SK-N-SH treated with all-trans-retinoic acid at 6 μM for 48 hours (cell line): ENCODE results near the gene PALLD.

Experiments
- ARNTL ChIP-seq: fragments of 450-650 bp; formaldehyde crosslinking; IDR thresholded peaks from 2 replicates; pipeline ENCODE4 v1.5.0; 2020; ENCODE audit warnings: low read depth, mild to moderate bottlenecking, moderate library complexity, borderline replicate concordance
- BACH2 ChIP-seq: fragments of 250-450 bp; sonication (Bioruptor Pico); IDR thresholded peaks from 2 replicates; pipeline ENCODE4 v1.9.0; 2021; ENCODE audit warnings: mild to moderate bottlenecking, borderline replicate concordance
- CSRNP3 ChIP-seq: fragments of 250-450 bp; sonication (Bioruptor Pico); IDR thresholded peaks from 2 replicates; pipeline ENCODE4 v1.5.1; 2021; ENCODE audit warnings: mild to moderate bottlenecking, moderate library complexity
- ESRRG ChIP-seq: fragments of 250-450 bp; sonication (Bioruptor Pico); IDR thresholded peaks from 2 replicates; pipeline ENCODE4 v1.6.1; 2021; ENCODE audit warnings: mild to moderate bottlenecking
- POU6F1 ChIP-seq: fragments of 250-450 bp; sonication (Bioruptor Pico); IDR thresholded peaks from 2 replicates; pipeline ENCODE4 v1.8.0; 2021; ENCODE audit warnings: low read depth, mild to moderate bottlenecking, moderate library complexity, borderline replicate concordance
- RARB ChIP-seq: fragments of 250-450 bp; sonication (Bioruptor Pico); IDR thresholded peaks from 2 replicates; pipeline ENCODE4 v1.8.0; 2021; ENCODE audit warnings: mild to moderate bottlenecking, moderate library complexity
- TCF4 ChIP-seq: fragments of 250-450 bp; sonication (Bioruptor Pico); IDR thresholded peaks from 2 replicates; pipeline ENCODE4 v1.8.0; 2021; ENCODE audit warnings: mild to moderate bottlenecking, moderate library complexity, borderline replicate concordance
- TSHZ2 ChIP-seq: fragments of 250-450 bp; sonication (Bioruptor Pico); IDR thresholded peaks from 2 replicates; pipeline ENCODE4 v1.5.0; 2020; ENCODE audit warnings: mild to moderate bottlenecking, moderate library complexity
- ZC3H10 ChIP-seq: fragments of 250-450 bp; sonication (Bioruptor Pico); IDR thresholded peaks from 2 replicates; pipeline ENCODE4 v1.5.1; 2021; ENCODE audit warnings: mild to moderate bottlenecking, moderate library complexity
- ZFP3 ChIP-seq: fragments of 250-450 bp; sonication (Bioruptor Pico); IDR thresholded peaks from 2 replicates; pipeline ENCODE4 v1.5.0; 2020; ENCODE audit warnings: mild to moderate bottlenecking, moderate library complexity
- ZNF70 ChIP-seq: fragments of 450-650 bp; formaldehyde crosslinking; IDR thresholded peaks from 2 replicates; pipeline ENCODE4 v1.5.0; 2020; ENCODE audit warnings: mild to moderate bottlenecking, moderate library complexity
- ZNF8 ChIP-seq: fragments of 450-650 bp; formaldehyde crosslinking; IDR thresholded peaks from 2 replicates; pipeline ENCODE4 v1.5.0; 2020; ENCODE audit warnings: mild to moderate bottlenecking, moderate library complexity
- TF ChIP-seq, protein P1 (sequence below): fragments of 250-450 bp; sonication (Bioruptor Pico); IDR thresholded peaks from 2 replicates; pipeline ENCODE4 v1.8.0; 2020; ENCODE audit warnings: mild to moderate bottlenecking, moderate library complexity, borderline replicate concordance
- TF ChIP-seq, protein P2 (sequence below): fragments of 250-450 bp; sonication (Bioruptor Pico); IDR thresholded peaks from 2 replicates; pipeline ENCODE4 v1.5.1; 2020; ENCODE audit warnings: low read depth, mild to moderate bottlenecking, moderate library complexity

GRCh38 chr4:168825975-168826374 is 329.1 kb downstream of the PALLD start:
- TF ChIP-seq TSHZ2 (CRISPR knock-in tag), result no peak
- TF ChIP-seq ZNF70 (CRISPR knock-in tag), result no peak
- TF ChIP-seq ESRRG (CRISPR knock-in tag), result no peak
- TF ChIP-seq BACH2 (CRISPR knock-in tag), result no peak
- TF ChIP-seq ARNTL (CRISPR knock-in tag), result no peak
- TF ChIP-seq, protein P1, sequence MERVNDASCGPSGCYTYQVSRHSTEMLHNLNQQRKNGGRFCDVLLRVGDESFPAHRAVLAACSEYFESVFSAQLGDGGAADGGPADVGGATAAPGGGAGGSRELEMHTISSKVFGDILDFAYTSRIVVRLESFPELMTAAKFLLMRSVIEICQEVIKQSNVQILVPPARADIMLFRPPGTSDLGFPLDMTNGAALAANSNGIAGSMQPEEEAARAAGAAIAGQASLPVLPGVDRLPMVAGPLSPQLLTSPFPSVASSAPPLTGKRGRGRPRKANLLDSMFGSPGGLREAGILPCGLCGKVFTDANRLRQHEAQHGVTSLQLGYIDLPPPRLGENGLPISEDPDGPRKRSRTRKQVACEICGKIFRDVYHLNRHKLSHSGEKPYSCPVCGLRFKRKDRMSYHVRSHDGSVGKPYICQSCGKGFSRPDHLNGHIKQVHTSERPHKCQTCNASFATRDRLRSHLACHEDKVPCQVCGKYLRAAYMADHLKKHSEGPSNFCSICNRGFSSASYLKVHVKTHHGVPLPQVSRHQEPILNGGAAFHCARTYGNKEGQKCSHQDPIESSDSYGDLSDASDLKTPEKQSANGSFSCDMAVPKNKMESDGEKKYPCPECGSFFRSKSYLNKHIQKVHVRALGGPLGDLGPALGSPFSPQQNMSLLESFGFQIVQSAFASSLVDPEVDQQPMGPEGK (CRISPR knock-in tag), result no peak
- TF ChIP-seq TCF4, result no peak
- no peak for TF ChIP-seq CSRNP3 (CRISPR knock-in tag)
- TF ChIP-seq ZFP3, result no peak
- no peak for TF ChIP-seq RARB (CRISPR knock-in tag)
- TF ChIP-seq, protein P2, sequence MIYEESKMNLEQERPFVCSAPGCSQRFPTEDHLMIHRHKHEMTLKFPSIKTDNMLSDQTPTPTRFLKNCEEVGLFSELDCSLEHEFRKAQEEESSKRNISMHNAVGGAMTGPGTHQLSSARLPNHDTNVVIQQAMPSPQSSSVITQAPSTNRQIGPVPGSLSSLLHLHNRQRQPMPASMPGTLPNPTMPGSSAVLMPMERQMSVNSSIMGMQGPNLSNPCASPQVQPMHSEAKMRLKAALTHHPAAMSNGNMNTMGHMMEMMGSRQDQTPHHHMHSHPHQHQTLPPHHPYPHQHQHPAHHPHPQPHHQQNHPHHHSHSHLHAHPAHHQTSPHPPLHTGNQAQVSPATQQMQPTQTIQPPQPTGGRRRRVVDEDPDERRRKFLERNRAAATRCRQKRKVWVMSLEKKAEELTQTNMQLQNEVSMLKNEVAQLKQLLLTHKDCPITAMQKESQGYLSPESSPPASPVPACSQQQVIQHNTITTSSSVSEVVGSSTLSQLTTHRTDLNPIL, result no peak
- TF ChIP-seq POU6F1, result no peak
- no peak for TF ChIP-seq ZNF8 (CRISPR knock-in tag)
- no peak for TF ChIP-seq ZC3H10 (CRISPR knock-in tag)
